Left kidney (tissue), 2 donors: ENCODE data around the gene MAP6. TPM values are rescaled to one million over a fixed set of nuclear protein-coding genes. Genes with fewer than 3 reads are reported as not detected.
"Not testable (repeated sequence)": the region's sequence is repeated elsewhere in the genome, so short reads cannot be mapped to it uniquely, and the experiment has no call there.

Experiments
- DNase-seq: peaks from one replicate; pipeline ENCODE4 v3.0.0-alpha.2; 2013
- polyA plus RNA-seq: library from polyadenylated mRNA; unstranded; fragments of 120-200 nt; gene quantifications from one replicate; pipeline ENCODE4 v1.2.1, GENCODE V29; 2013; ENCODE audit not compliant: insufficient read length

The MAP6 gene
- polyA plus RNA-seq, 1 donor: 8.6 TPM

DNA sequence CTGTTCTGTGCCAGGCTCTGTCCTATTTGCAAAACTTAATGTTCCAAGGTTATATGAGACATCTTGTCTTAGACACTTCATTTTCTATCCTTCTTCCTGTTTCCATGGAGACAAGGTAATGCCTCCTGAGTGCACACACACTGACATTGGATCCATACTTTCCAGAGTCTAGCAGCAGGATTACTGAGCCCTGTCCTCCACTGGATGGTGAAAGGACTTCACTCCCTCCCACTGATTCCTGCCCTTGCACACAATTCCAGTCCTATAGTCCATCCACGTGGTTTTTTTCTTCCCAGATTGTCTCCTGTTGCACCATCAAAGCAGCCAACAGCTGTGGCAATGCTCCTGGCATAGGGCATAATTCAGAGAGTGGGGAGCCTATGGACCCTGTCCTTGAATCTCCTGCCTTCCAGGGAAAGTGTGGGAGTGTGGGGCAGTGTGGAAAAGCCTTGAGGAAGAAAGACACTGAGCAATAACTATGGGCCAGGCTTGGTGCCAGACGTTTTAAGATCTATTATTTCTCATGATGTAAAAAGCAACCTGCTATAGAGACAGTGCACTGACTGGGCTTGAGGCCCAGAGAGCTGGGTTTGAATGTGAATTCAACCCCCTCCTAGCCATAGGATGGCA is 75.4 kb downstream of the MAP6 start:
- DNase-seq: peak; percentile 30

DNA sequence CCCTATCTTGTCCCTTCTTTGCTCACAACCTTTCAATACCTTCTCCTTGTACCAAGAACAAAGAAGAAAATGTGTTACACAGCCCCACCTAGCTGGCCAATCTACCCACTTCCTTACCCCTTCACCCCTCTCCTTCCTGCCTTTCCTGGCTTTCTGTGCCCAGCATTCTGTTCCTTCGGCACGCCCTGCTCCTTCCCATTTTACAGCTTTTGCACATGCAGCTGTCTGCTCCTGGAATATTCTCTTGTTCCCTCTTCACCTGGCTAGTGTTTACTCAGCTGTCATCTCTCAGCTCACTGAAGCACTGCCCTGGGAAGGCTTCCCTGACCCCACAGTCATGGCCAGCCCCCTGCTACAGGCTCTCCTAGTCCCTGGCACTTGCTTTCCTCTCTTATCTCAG is 76.1 kb downstream of the MAP6 start:
- no peak for DNase-seq

DNA sequence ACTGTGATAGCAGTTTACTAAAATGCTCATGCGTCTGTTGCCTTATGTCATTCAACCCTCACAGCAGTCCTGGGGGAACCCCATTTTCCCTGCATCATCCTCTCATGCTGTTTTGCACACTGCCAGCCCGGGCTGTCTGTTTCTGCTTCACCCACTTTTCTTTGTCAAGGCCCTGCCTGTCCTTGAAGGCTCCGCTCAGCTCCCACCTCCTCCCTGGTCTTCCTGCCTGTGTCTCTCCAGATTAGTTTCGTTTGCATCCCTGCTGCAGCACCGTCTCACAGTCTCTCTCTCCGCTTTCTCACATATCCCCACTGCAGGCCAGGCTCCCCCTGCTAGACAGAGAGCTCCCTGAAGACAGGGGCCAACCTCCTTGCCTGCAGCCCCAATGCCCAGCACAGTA is 76.9 kb downstream of the MAP6 start:
- no peak for DNase-seq

DNA sequence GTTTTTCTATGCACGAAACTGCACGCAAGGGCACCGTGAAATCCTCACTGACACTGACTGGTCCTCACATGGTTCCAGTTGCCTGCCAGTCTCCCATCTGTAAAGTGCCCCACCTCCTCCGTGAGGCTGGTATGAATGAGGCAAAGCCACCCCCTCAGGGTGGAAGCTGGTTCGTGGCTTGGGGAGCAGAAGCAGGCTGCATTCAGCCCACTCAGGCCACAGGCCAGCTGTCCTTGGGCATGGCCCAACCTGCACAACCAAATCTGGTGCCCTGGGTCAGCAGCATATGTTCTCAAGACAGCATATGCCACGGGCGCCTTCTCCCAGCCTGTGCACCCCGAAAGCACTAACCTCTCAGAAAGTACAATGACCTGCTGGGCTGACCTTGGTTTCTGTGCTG is 77.5 kb downstream of the MAP6 start:
- DNase-seq: no peak

DNA sequence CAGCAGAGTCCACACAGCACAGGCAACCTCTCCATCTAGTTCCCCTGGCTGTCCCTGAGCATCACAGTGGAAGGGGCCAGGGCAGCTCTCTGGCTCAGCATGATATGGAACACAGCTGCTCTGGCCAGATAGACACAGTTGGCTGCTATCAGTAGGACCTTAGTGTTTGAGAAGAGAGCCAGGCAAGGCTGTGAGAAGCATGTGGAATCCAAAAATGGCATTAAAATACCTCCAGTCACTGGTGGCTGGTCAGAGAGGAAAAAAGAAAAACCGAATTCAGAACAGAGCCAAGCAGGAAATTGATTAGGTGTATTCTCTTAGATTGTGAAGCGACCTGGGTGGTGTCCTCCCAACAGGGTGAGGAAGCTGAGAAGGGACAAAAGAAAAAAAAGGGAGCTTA is 78.9 kb downstream of the MAP6 start:
- DNase-seq: no peak

DNA sequence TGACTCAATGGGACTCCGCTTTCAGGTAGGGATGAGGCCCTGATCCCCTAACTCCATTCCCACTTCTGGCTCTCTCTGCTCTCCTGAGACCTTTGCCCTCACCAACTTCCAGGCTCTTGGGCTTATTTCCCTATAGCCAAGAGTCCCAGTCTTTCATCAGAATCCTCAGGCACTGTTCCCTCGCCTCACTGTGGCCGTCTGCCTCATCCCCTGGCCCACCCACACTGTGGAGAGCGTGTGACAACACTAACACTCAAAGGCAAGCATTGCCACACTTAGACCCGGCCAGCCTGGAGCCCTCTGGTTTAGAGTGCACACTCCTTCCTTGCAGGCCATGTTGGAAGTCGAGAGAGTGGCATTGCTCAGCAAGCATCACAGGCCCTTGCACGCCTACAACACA is 79.8 kb downstream of the MAP6 start:
- no peak for DNase-seq

DNA sequence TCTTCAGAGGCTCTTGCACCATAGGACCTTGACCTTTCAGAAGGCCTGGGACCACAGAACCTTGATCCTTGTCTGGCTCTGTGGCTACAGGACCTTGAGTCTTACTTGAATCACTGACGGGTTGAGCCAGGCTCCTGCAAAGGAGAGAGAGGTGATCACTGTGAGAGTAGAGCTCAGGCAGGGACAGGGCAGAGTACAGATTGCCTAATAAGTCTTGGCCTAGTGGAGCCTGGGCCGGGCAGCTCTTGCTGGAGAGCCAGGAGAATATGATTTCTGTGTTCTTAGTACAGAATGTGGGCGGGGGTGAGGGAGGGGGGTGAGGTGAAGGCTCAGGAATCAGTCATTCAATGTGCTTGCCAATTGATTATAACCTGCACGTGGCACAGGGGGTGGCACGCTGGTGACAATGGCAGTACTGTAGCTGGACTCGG is 80.8 kb downstream of the MAP6 start:
- DNase-seq: no peak

DNA sequence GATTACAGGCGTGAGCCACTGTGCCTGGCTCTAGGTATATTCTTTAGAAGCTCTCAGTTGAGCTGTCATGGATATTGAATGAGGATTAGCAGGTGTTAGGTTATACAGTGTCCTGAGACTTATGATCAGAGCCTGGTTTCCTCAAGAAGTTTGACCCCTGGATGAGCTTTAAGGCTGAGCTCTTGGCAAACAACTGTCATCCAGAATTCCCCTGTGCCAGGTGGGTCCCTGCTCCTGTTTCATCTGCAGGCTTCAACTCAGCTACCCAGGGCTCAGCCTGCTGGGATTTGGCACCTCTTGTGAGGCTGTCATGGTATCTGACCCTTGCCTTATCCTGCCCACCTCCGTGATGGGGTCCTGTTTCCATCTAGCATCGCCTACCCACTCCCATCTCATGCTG is 82.4 kb downstream of the MAP6 start:
- no peak for DNase-seq

DNA sequence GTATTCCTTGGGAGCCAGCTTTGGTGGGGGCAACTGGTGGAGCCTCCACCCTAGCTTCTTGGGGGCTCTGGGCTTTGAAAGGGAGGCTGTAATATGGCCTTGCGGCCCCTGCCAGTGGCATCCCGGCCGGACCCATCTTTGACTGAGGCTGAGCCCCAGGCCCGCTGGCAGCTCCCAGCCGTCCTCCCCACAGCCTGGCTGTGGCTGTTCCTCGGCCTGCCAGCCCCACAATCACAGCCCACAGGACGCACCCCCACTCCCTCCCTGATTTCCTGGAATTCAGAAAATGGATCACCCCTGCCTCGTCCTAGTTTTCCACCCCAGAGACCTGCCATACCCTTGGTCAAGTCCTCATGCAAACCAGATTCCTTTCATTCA is 83.6 kb downstream of the MAP6 start:
- no peak for DNase-seq

DNA sequence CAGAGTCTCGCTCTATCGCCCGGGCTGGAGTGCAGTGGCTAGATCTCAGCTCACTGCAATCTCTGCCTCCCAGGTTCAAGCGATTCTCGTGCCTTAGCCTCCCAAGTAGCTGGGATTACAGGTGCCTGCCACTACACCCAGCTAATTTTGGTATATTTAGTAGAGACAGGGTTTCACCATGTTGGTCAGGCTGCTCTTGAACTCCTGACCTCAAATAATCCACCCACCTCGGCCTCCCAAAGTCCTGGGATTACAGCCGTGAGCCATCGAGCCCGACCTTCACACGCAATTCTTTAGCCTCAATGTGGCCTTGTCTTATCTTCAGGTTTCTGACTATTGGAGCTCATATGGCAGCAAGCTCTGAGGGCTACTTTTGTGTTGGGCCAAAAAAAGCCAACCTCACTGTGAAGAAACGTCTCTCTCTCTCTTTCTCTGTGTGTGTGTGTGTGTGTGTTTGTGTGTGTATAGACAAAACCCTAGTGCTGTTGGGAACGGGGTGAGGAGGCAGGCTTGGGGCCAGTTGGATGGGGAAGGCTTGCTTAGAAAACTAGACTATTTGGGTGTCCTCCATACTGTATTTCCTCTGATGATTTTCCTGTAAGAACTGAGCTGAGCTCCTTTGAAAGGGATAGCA is 84.1 kb downstream of the MAP6 start:
- not testable (repeated sequence) for DNase-seq

DNA sequence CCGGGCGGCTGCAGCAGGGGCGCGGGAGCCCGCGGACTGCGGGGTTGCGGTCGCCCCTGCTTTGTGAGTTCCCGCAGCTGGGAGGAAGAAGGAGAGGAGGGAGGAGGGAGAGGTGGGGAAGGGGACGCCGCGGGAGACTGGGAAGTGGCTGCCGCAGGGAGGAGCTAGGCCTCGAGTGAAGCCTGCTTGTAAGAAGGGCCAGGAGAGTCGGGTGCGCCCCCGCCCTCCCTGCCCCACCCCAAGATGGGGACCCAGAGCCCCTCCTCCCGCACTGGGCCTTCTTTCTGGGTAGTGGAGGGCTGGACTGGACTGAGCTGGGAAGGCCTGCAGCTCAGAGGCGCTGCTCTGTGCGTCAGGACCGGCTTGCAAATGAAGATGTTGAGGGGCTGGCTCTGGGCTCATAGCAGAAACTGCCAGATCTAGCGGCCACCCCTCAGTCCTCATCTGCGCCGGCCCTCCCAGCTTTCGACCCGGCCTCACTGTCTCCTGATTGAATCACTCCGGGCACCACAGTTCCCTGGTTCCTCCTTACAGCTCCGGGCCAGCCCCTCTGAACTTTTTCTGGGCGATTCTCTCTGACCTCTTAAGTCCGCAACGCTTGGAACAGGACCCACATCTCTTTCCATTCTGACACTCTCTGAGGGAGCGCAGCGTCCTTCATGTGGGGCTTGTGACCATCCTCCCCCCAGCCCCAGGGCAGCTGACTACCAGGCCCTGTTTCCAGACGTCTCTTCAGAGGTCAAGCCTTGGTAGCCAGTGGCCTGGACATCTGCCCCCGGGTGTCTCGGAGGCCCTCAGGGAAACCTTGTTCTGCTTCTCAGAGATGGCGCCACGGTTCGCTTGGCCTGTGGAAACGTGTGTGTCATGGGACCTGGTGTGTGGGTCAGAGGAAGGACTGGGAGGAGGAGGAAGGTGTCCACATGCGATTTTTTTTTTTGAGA is 84.8 kb downstream of the MAP6 start:
- DNase-seq: peak; percentile 82

DNA sequence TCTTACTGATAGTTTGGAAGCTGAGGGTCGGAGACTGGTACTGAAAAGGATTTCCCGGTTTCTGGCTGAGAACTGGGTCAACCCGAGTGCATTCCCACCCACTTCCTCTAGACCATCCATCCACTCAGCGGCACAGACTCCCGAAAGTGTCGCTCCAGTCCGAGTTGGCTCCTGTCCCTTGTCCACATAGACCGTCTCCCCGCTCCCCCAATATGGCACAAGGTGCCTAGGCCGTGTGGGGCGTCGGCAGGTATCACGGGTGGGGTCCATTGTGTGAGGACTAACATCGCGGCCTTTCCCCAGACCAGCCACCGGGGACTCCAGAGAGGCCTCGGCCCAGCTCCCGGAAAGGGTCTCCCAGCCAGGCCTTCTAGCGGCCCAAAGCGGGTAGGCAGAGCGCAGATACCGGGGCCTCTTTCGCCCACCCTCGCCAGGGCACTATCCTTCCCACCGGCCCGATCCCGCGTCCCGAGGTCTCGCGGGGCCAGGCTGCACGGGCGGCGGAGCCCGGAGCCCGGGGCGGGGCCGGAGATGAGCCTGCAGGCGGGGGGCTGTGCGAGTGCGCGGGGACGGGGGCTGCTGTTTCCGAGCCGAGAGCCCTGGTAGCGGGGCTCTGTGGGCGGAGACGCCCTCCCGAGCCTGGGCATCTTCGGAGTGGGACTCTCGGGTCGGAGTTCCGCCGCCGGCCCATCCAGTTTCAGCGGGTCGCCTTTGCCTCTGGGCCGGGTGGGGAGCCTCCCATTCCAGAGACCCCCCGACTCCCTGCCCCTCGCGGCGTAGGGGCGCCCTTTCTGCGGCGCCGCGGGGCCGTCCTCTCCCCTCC is 85.7 kb downstream of the MAP6 start:
- peak; percentile 86 for DNase-seq

DNA sequence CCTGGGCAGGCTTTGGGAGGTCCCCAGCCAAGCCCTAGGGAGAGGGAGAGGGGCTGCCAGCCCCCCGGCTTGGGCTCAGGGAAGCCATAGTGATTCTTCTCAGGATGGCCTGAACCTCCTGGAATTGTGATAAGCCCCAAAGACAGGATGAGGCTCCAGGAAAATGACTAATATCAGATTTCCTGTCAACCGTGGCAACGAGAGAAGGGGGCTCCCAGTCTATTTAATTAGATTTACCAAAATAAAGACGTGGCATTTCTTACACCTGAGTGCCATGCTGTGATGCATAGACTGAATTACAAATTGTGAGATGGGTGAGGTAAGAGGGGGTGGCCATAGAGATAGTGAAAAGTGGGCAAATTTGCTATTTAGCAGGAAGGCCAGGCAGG is 86.3 kb downstream of the MAP6 start:
- no peak for DNase-seq

DNA sequence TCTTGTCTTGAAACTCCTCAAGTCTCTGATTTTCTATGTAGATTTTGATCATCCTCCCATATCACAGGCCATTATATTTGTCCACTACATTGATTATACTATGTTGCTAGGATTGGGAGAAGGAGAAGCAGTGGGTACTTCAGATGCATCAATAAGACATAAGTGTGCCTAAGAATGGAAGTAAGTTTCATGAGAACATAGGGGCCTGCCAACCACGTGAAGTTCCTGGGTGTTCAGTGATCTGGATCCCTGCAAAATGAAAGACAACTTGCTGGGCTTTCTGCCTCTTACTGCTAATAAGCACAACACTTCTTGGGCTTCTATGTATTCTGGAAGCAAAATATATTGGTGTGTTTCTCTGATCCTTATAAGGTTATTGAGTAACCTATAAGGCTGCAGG is 89.0 kb downstream of the MAP6 start:
- DNase-seq: no peak

DNA sequence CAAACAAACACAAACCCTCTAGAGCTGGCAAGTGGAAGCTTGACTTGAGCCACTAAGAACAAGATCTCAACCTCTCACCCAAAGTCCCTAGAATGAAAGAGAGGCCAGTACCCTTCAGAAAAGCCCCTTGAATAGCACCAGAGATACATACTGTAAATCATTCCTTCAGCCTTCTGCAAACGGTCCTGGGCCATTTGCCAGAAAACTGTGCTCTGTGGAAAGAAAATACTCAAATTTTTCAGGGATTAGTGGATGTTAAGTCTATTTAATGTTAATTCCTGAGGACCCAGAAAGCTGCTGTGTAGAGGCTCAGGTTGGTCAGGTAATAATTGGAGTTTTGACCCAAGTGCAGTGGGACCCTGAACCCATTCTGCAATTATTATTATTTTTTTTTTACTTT is 89.9 kb downstream of the MAP6 start:
- DNase-seq: no peak

DNA sequence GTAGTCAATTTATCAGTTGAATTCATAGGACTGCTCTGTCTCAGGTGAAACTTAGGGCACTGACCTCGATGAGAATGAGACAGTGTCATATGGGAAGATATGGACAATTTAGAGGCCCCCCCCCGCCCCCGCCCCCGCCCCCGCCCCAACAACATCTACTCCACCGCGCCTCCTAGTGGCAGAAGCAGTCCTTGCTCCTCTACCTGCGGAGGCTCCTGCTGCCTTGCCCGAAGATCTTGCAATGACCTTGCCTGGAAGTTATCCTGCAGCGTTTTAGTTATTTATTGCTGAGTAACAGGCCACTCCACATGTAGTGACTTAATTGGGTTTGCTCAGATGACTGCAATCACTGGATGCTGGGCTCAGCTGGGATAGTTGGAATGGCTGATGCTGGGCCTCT is 91.6 kb downstream of the MAP6 start:
- DNase-seq: no peak

DNA sequence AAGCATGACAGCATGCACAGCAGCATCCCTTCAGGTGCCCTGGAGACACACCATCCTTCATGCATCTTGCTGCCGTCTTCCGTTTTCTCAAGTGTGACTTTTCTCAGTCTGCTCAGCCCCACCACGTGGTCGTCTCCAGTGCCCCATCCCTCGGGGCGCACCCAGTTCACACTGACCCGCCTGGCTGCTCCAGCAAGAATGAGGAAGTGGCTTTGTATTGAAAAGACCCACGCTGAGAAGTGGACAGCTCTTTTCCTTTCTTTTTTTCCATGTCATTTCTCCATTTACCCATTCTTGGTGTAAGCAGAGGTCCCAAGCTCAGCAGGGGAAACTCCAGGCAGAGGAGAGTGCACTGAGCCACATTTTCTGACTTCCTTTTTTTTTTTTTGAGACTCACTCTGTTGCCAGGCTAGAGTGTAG is 92.3 kb downstream of the MAP6 start:
- DNase-seq: no peak

DNA sequence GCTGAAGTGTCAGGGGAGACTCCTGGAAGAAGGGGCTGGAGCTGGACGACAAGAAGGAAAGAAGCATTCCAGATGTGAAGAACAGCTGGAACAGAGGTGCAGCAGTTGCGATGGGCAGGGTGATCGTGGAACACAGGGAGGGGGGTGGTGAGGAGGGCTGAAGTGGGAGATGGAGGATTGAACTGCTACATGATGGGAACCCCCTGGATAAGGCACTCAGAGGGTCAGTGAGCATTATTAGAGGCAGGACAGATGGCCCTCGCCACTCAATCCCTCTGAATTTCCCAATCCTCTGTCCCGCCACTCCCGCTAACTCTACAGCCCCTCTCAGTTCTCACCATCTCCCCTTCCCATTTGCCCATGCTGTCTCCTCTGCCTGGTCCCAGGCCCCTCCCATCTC is 92.8 kb downstream of the MAP6 start:
- no peak for DNase-seq

DNA sequence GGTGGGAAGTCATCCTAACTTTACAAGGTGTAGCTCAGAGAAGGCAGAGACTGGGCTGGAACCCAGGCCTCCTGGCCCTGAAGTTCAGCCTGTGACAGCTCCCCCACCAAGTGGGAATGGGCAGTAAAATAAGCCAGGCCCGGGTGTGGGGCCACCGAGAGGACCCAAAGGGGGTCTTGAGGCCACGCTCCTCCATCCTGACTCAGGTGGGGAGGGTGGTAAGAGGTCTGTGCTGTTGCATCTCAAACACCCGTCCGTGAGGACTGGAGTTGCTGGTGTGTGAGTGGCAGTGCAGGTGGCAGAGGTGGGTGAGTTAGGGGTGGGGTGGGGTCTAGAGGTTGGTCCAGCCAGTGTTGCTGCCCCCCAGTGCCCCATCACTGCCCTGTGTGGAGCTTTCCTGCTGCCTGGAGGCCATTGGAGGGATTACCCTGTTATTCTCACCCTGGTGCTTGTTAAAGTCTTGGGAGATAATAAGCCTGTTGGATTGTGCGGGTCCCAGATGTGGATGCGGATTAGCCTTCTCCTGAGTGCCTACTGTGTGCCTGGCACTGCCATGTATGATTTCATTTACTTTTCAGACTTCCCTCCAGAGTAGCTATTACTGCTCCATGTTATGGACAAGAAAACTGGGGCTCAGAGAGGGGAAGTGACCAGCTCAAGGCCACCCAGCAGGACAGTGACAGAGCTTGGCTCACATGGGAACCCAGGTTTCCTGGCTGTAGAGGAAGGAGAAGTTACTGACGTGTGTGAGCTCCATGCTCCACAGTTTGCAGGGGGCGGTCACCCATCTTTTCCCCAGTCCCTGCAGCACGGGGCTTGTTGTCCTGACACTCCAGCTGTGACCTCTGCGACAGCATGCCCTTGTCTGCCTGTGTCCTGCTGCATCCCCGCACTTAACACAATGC is 93.9 kb downstream of the MAP6 start:
- DNase-seq: no peak

DNA sequence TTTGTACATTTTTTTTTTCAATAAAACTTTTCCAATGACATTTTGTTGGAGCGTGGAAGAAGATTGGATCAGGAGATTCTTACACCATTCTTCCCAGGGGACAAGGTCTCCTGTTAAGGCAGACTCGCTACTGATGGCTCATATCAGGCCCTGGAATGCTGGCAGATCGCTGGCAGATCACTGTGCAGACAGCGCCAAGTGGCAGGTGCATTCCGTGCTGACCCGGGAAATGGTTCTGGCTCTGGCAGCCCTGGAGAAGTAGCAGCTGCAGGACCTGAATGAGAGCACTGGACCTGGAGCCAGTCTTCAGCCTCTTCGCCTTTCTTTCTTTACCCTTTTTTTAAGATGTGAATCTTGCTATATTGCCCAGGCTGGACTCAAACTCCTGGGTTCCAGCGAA is 96.1 kb downstream of the MAP6 start:
- DNase-seq: no peak

DNA sequence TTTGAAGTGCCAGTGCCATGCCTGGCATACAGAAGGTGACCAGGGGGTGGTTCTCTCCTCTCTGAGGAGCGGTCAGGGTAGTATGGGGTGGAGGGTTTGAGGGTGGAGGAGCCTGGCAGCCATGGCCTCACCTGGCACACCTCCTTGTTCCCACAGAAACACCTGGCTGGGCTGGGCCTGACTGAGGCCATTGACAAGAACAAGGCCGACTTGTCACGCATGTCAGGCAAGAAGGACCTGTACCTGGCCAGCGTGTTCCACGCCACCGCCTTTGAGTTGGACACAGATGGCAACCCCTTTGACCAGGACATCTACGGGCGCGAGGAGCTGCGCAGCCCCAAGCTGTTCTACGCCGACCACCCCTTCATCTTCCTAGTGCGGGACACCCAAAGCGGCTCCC is 97.2 kb downstream of the MAP6 start:
- DNase-seq: no peak
